Mesenchymal stem cell (in vitro differentiated cells and primary cell): Measurements from ENCODE around the gene SARS1.
"Not testable (repeated sequence)": the region's sequence is repeated elsewhere in the genome, so short reads cannot be mapped to it uniquely, and the experiment has no call there.

Experiments used
- DNase-seq: peaks from one replicate; pipeline ENCODE4 v3.0.0-alpha.2; 2013
- H2AFZ ChIP-seq: one replicate; pipeline ENCODE4 v1.6.1; 2013; ENCODE audit warnings: low read depth, mild to moderate bottlenecking, control low read depth, inconsistent platforms, low read length, moderate library complexity
- H2AK5ac ChIP-seq: 2 replicates; pipeline ENCODE4 v1.6.1; 2013; ENCODE audit warnings: low read length, moderate library complexity, mild to moderate bottlenecking, inconsistent platforms; ENCODE audit not compliant: severe bottlenecking
- H2BK120ac ChIP-seq: one replicate; pipeline ENCODE4 v1.6.1; 2013; ENCODE audit warnings: low read depth, mild to moderate bottlenecking, inconsistent platforms, low read length, moderate library complexity
- H2BK12ac ChIP-seq, 2 experiments: one replicate each; pipeline ENCODE4 v1.6.1; 2013; ENCODE audit warnings: inconsistent platforms in 2 of 2, low read length in 2 of 2, mild to moderate bottlenecking in 2 of 2, moderate library complexity in 2 of 2, control low read depth in 1 of 2
- H2BK15ac ChIP-seq: one replicate; pipeline ENCODE4 v1.6.1; 2013; ENCODE audit warnings: mild to moderate bottlenecking, low read depth, inconsistent platforms; ENCODE audit not compliant: poor library complexity, severe bottlenecking
- H2BK5ac ChIP-seq: 2 replicates; pipeline ENCODE4 v1.6.1; 2013; ENCODE audit warnings: low read depth, mild to moderate bottlenecking, low read length, control low read depth, inconsistent platforms; ENCODE audit not compliant: poor library complexity, severe bottlenecking
- H3K14ac ChIP-seq, 2 experiments: one replicate each; pipeline ENCODE4 v1.6.1; 2013; ENCODE audit warnings: inconsistent platforms in 2 of 2, low read length in 2 of 2, control low read depth in 1 of 2, mild to moderate bottlenecking in 1 of 2, moderate library complexity in 1 of 2
- H3K18ac ChIP-seq, 2 experiments: one replicate each; pipeline ENCODE4 v1.6.1; 2013; ENCODE audit warnings: inconsistent platforms in 2 of 2, low read length in 2 of 2, control low read depth in 1 of 2, low read depth in 1 of 2, mild to moderate bottlenecking in 1 of 2
- H3K23ac ChIP-seq, 2 experiments: one replicate each; pipeline ENCODE4 v1.6.1; 2013; ENCODE audit warnings: inconsistent platforms in 2 of 2, low read length in 2 of 2, mild to moderate bottlenecking in 2 of 2, moderate library complexity in 2 of 2, control low read depth in 1 of 2
- H3K27ac ChIP-seq: 2 replicates; pipeline ENCODE4 v1.5.1; 2013; ENCODE audit warnings: mild to moderate bottlenecking, moderate library complexity, low read length, control low read depth, inconsistent platforms; ENCODE audit not compliant: poor library complexity, severe bottlenecking
- H3K27me3 ChIP-seq, 2 experiments: 2 replicates each; pipeline versions ENCODE4 v1.6.1 to v1.7.0; 2013; ENCODE audit warnings: low read length in 2 of 2, mild to moderate bottlenecking in 2 of 2, moderate library complexity in 2 of 2, control low read depth in 1 of 2, inconsistent platforms in 1 of 2; ENCODE audit not compliant: control insufficient read depth in 1 of 2, insufficient read depth in 1 of 2
- H3K36me3 ChIP-seq, 2 experiments: 2 replicates each; pipeline versions ENCODE4 v1.6.1 to v1.7.0; 2013; ENCODE audit warnings: low read length in 2 of 2, control low read depth in 1 of 2, inconsistent platforms in 1 of 2, low read depth in 1 of 2, mild to moderate bottlenecking in 1 of 2; ENCODE audit not compliant: insufficient read depth in 2 of 2, control insufficient read depth in 1 of 2
- H3K4ac ChIP-seq, 2 experiments: one replicate each; pipeline ENCODE4 v1.6.1; 2013; ENCODE audit warnings: inconsistent platforms in 2 of 2, low read length in 2 of 2, mild to moderate bottlenecking in 2 of 2, moderate library complexity in 2 of 2, control low read depth in 1 of 2, low read depth in 1 of 2
- H3K4me1 ChIP-seq: 2 replicates; pipeline ENCODE4 v1.6.1; 2013; ENCODE audit warnings: low read depth, low read length, control low read depth; ENCODE audit not compliant: control insufficient read depth, insufficient read depth
- H3K4me2 ChIP-seq: 2 replicates; pipeline ENCODE4 v1.6.1; 2013; ENCODE audit warnings: low read length, mild to moderate bottlenecking, inconsistent platforms; ENCODE audit not compliant: poor library complexity, severe bottlenecking
- H3K4me3 ChIP-seq, 2 experiments: 2 replicates each; pipeline versions ENCODE4 v1.5.1 to v1.7.0; 2013; ENCODE audit warnings: low read length in 2 of 2, mild to moderate bottlenecking in 2 of 2, control low read depth in 1 of 2, low read depth in 1 of 2; ENCODE audit not compliant: insufficient read depth in 1 of 2
- H3K79me1 ChIP-seq: replicated peaks from 2 replicates; pipeline ENCODE4 v1.6.1; 2013; ENCODE audit warnings: mild to moderate bottlenecking, control low read depth, low read length, inconsistent platforms; ENCODE audit not compliant: poor library complexity, severe bottlenecking
- H3K9ac ChIP-seq: 2 replicates; pipeline ENCODE4 v1.7.0; 2013; ENCODE audit warnings: mild to moderate bottlenecking, low read length, moderate library complexity
- H3K9me3 ChIP-seq: 2 replicates; pipeline ENCODE4 v1.7.0; 2013; ENCODE audit warnings: mild to moderate bottlenecking, low read length; ENCODE audit not compliant: control insufficient read depth
- H4K8ac ChIP-seq: one replicate; pipeline ENCODE4 v1.6.1; 2013; ENCODE audit warnings: inconsistent platforms, mild to moderate bottlenecking, low read length, moderate library complexity
- H4K91ac ChIP-seq: one replicate; pipeline ENCODE4 v1.6.1; 2013; ENCODE audit warnings: mild to moderate bottlenecking, low read length, inconsistent platforms
- WGBS: methylation state at CpG from one replicate; pipeline ENCODE4 v1.1.7; 2013; ENCODE audit warnings: mixed read lengths; 5-methylcytosine and 5-hydroxymethylcytosine counted together

SARS1 gene

GRCh38 chr1:109282952-109283747 is 69.4 kb downstream of the SARS1 start, which contains the start of gene PSRC1:
TSS of gene PSRC1 (minus strand) at chr1:109283145.
- Histone ChIP-seq H3K27ac (peak within 1 kb of the TSS; percentile 86), H2BK5ac (no peak within 1 kb of the TSS), H3K9ac (peak within 1 kb of the TSS; percentile 90), H3K4me1 (peaks cover 19% of the 10 kb centered on the region), H2BK120ac (peak within 1 kb of the TSS; percentile 50), H2AK5ac (peak within 1 kb of the TSS; percentile 75), H2BK15ac (no peak within 1 kb of the TSS), H3K9me3 (no peaks in the 10 kb centered on the region), H4K91ac (peak within 1 kb of the TSS; percentile 79), H3K4ac (peak within 1 kb of the TSS; percentile 84 to 89), H3K36me3 (peaks cover 12 to 13% of the 10 kb centered on the region in 2 experiments), H3K18ac (peak within 1 kb of the TSS; percentile 60 to 88), H2AFZ (peak within 1 kb of the TSS; percentile 90), H3K27me3 (no peaks in the 10 kb centered on the region), H3K14ac (peak within 1 kb of the TSS in 1 of 2 experiments; percentile 82), H4K8ac (peak within 1 kb of the TSS; percentile 78), H2BK12ac (peak within 1 kb of the TSS in 1 of 2 experiments; percentile 59), H3K79me1 (peaks cover 26% of the 10 kb centered on the region), H3K4me3 (peak within 1 kb of the TSS; percentile 74 to 90), H3K4me2 (peak within 1 kb of the TSS; percentile 64), H3K23ac (peak within 1 kb of the TSS in 1 of 2 experiments; percentile 75)
- DNase-seq, result peak; percentile 96
- 2% methylated on average over 52 of the region's 56 CpGs for WGBS

- Histone ChIP-seq H3K14ac (no peak overlapping the region), H2BK15ac (no peak overlapping the region), H3K36me3 (peaks cover 12 to 13% of the 10 kb centered on the region in 2 experiments), H3K23ac (no peak overlapping the region), H2BK120ac (no peak overlapping the region), H3K27me3 (no peaks in the 10 kb centered on the region), H3K27ac (peak overlapping the region; percentile 86), H2AK5ac (peak overlapping the region; percentile 75), H3K4me3 (peak overlapping the region; percentile 66 to 90), H3K9ac (peak overlapping the region; percentile 90), H3K4ac (peak overlapping the region in 1 of 2 experiments; percentile 89), H3K4me2 (peak overlapping the region; percentile 55), H2AFZ (no peak overlapping the region), H3K4me1 (peaks cover 19% of the 10 kb centered on the region), H3K18ac (peak overlapping the region in 1 of 2 experiments; percentile 60), H3K9me3 (no peaks in the 10 kb centered on the region), H4K8ac (peak overlapping the region; percentile 78), H2BK12ac (peak overlapping the region in 1 of 2 experiments; percentile 35), H3K79me1 (peaks cover 24% of the 10 kb centered on the region), H2BK5ac (no peak overlapping the region), H4K91ac (peak overlapping the region; percentile 30)
- DNase-seq, result no peak
- WGBS, result 73% methylated on average over 17 of the region's 17 CpGs
Observed at GRCh38 chr1:109283748-109284600, 70.3 kb downstream of the SARS1 start.

- H4K8ac ChIP-seq, H2BK12ac ChIP-seq, H3K36me3 ChIP-seq, H2BK120ac ChIP-seq, H3K18ac ChIP-seq, H4K91ac ChIP-seq, H2BK15ac ChIP-seq, H3K4me2 ChIP-seq, H2AK5ac ChIP-seq, H3K14ac ChIP-seq, H3K9me3 ChIP-seq, H3K27me3 ChIP-seq, H3K27ac ChIP-seq, H3K23ac ChIP-seq, H2BK5ac ChIP-seq, H3K4me3 ChIP-seq, DNase-seq, H3K79me1 ChIP-seq, H3K4ac ChIP-seq, H2AFZ ChIP-seq, H3K9ac ChIP-seq: not testable (repeated sequence)
- peaks cover 10% of the 10 kb centered on the region for H3K4me1 ChIP-seq
- WGBS, result 96% methylated on average over 3 of the region's 5 CpGs
Observed at GRCh38 chr1:109286762-109287161, 73.0 kb downstream of the SARS1 start.
